Measurements from ENCODE around the gene NLRC4. TPM values are rescaled to one million over a fixed set of nuclear protein-coding genes. Genes with fewer than 3 reads are reported as not detected.

Gene NLRC4
- total and polyA plus RNA-seq, 10 of the 15 experiments (the other 5 are each of a cell fraction or from before 2014, with no cell fraction given): 0.01 to 0.58 (median 0.40) TPM

GRCh38 chr2:32235315-32235714 lies 29.4 kb downstream of the NLRC4 start:
- TF ChIP-seq MYB (IDR thresholded peaks at IDR 0.05; ENCODE audit: borderline replicate concordance, low read depth, low read length): no peak
- no peak for TF ChIP-seq JUND (IDR thresholded peaks at IDR 0.05; ENCODE audit: low read depth, low read length)
- no peak for TF ChIP-seq RB1 (IDR thresholded peaks at IDR 0.05; ENCODE audit: borderline replicate concordance)
- TF ChIP-seq ZNF207 (IDR thresholded peaks at IDR 0.05; ENCODE audit: borderline replicate concordance): no peak
- no peak for TF ChIP-seq NR2C2 (IDR thresholded peaks at IDR 0.05; ENCODE audit: borderline replicate concordance, control insufficient read depth, insufficient read length, low read depth)
- WGBS (ENCODE audit: insufficient coverage, insufficient replicate concordance, low lambda C conversion rate, missing lambda C conversion rate): 81% methylated on average over 5 of the region's 5 CpGs
- Histone ChIP-seq H2AFZ (ENCODE audit: control insufficient read depth, low read depth, low read length) (no peak overlapping the region), H3K27me3 (replicated peaks in 1 of 2; ENCODE audit: control insufficient read depth in 2 of 2, insufficient read depth in 2 of 2, low read length in 1 of 2) (no peaks in the 10 kb centered on the region), H3K4me3 (no peak overlapping the region), H3K4me1 (ENCODE audit: control insufficient read depth, insufficient read depth, low read length) (no peaks in the 10 kb centered on the region), H3K9me3 (replicated peaks; ENCODE audit: control insufficient read depth, insufficient read depth, low read length) (no peaks in the 10 kb centered on the region), H3K27ac (ENCODE audit: control insufficient read depth, insufficient read depth) (no peak overlapping the region), H3K36me3 (ENCODE audit: control insufficient read depth in 2 of 2, insufficient read depth in 2 of 2, low read length in 1 of 2) (no peaks in the 10 kb centered on the region), H3K9ac (ENCODE audit: control insufficient read depth, insufficient read depth, low read length) (no peak overlapping the region), H3K4me2 (ENCODE audit: control insufficient read depth, insufficient read depth) (no peak overlapping the region), H3K79me2 (ENCODE audit: control insufficient read depth, insufficient read depth, low read length) (no peaks in the 10 kb centered on the region), H4K20me1 (ENCODE audit: control insufficient read depth, insufficient read depth) (no peaks in the 10 kb centered on the region)
- intact Hi-C loops (cut with micrococcal nuclease; ENCODE audit: unreplicated experiment) (no loop called here), in situ Hi-C loops (cut with MboI) (no loop called here)
- ChIA-PET SMC1A (ENCODE audit: uncharacterized antibody, unreplicated experiment) (no interaction called here), RAD21 (ENCODE audit: unreplicated experiment) (no interaction called here), POLR2A (no interaction called here), CTCF (no interaction called here)
- no peak for FAIRE-seq
- no TSS peak for BruUV-seq (replicated peaks)
- no peak for DNase-seq (ENCODE audit: low read depth, low spot score)
- ATAC-seq: no peak

DNA sequence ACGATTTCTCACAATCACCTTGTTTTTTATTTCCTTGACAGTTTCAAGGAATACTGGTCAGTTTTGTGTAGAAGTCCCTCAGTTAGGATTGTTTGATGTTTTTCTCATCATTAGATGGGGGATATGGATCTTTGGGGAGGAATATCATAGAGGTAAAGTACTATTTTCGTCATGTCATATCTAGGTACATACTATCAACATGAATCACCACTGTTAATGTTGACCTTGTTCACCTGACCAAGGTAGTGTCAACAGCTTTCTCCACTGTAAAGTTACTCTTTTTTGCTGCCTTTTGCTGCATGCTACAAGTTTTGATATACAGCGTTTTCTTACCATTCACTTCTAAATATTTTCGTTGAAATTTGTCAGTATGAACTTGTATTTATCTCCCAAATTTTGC lies 32.7 kb downstream of the NLRC4 start:
- FAIRE-seq: no peak
- CTCF ChIA-PET: interaction anchor here (1.4 kb wide), 1 partner anchor 16 kb away, joined by 3 read pairs; no protein-coding TSS in a partner anchor
- 93% methylated on average over 4 of the region's 4 CpGs for WGBS (ENCODE audit: insufficient coverage, insufficient replicate concordance, low lambda C conversion rate, missing lambda C conversion rate)

More for the DNA sequence above, 32.7 kb downstream of the NLRC4 start:
- Histone ChIP-seq H3K9me3 (replicated peaks; ENCODE audit: control insufficient read depth, insufficient read depth, low read length) (no peaks in the 10 kb centered on the region), H3K27ac (ENCODE audit: control insufficient read depth, insufficient read depth) (no peak overlapping the region), H3K4me2 (ENCODE audit: control insufficient read depth, insufficient read depth) (no peak overlapping the region), H3K9ac (ENCODE audit: control insufficient read depth, insufficient read depth, low read length) (no peak overlapping the region), H2AFZ (ENCODE audit: control insufficient read depth, low read depth, low read length) (no peak overlapping the region), H3K79me2 (ENCODE audit: control insufficient read depth, insufficient read depth, low read length) (no peaks in the 10 kb centered on the region), H3K4me1 (ENCODE audit: control insufficient read depth, insufficient read depth, low read length) (no peaks in the 10 kb centered on the region), H3K4me3 (no peak overlapping the region), H3K27me3 (replicated peaks in 1 of 2; ENCODE audit: control insufficient read depth in 2 of 2, insufficient read depth in 2 of 2, low read length in 1 of 2) (no peaks in the 10 kb centered on the region), H4K20me1 (ENCODE audit: control insufficient read depth, insufficient read depth) (no peaks in the 10 kb centered on the region), H3K36me3 (ENCODE audit: control insufficient read depth in 2 of 2, insufficient read depth in 2 of 2, low read length in 1 of 2) (no peaks in the 10 kb centered on the region)
- BruUV-seq (replicated peaks): no TSS peak
- ChIA-PET SMC1A (ENCODE audit: uncharacterized antibody, unreplicated experiment) (interaction anchor here (0.7 kb wide), 1 partner anchor 367 kb away, joined by 3 read pairs; no protein-coding TSS in a partner anchor), RAD21 (ENCODE audit: unreplicated experiment) (no interaction called here), POLR2A (no interaction called here)
- in situ Hi-C loops (cut with MboI) (no loop called here), intact Hi-C loops (cut with micrococcal nuclease; ENCODE audit: unreplicated experiment) (no loop called here)
- ATAC-seq (no peak), DNase-seq (ENCODE audit: low read depth, low spot score) (no peak)
- TF ChIP-seq MYC (IDR thresholded peaks at IDR 0.05; ENCODE audit: insufficient read depth, insufficient read length, insufficient replicate concordance, low read length, severe bottlenecking): no peak
- no peak for TF ChIP-seq SUZ12 (IDR thresholded peaks at IDR 0.05; ENCODE audit: unreplicated experiment)
- no peak for TF ChIP-seq NFIC (IDR thresholded peaks at IDR 0.05; ENCODE audit: low read depth, low read length)
- no peak for TF ChIP-seq HDGF (IDR thresholded peaks at IDR 0.05)
- no peak for TF ChIP-seq IKZF2 (IDR thresholded peaks at IDR 0.05)
- no peak for TF ChIP-seq GATAD2B (conservative IDR thresholded peaks at IDR 0.05; ENCODE audit: low read depth)
- no peak for TF ChIP-seq RFX5 (IDR thresholded peaks at IDR 0.05; ENCODE audit: low read depth, low read length)
- TF ChIP-seq ZZZ3 (IDR thresholded peaks at IDR 0.05; ENCODE audit: control insufficient read depth, insufficient read length, low read depth): no peak
- no peak for TF ChIP-seq PML (IDR thresholded peaks at IDR 0.05; ENCODE audit: low read length)
- no peak for TF ChIP-seq TCF3 (IDR thresholded peaks at IDR 0.05; ENCODE audit: borderline replicate concordance, insufficient read depth, low read depth, low read length)
